ENCODE measurements around the gene VEGFB.
A peak's percentile ranks its signal among the peaks of the same experiment; 100 is the strongest.

GRCh38 chr11:64268025-64268892 is 33.9 kb downstream of the VEGFB start:
- peak; percentile 33 for TF ChIP-seq POLR2AphosphoS5 (IDR thresholded peaks at IDR 0.05; ENCODE audit: low read depth, low read length)
- TF ChIP-seq REST (IDR thresholded peaks at IDR 0.05; ENCODE audit: insufficient read depth in 1 of 2, low read depth in 2 of 2, low read length in 2 of 2) = no peak
- TF ChIP-seq SIN3A (IDR thresholded peaks at IDR 0.05; ENCODE audit: borderline replicate concordance, insufficient read depth, low read length) = 0 out of 2 replicates have a peak, but pooled peaks have one; percentile 30
- no peak for TF ChIP-seq TAF1 (IDR thresholded peaks at IDR 0.05; ENCODE audit: borderline replicate concordance, insufficient read depth, low read length)

Measured in PFSK-1 (cell line).